Measurements from ENCODE around the gene NDUFB11. TPM values are rescaled to one million over a fixed set of nuclear protein-coding genes. Genes with fewer than 3 reads are reported as not detected.
A peak's percentile ranks its signal among the peaks of the same experiment; 100 is the strongest.
"Not testable (repeated sequence)": the region's sequence is repeated elsewhere in the genome, so short reads cannot be mapped to it uniquely, and the experiment has no call there.

Gene NDUFB11
- total RNA-seq, 1 donor from 2014 or later = 32.1 TPM

- peaks cover 1% of the 10 kb centered on the region for H3K36me3 ChIP-seq (ENCODE audit: control insufficient read depth, insufficient read depth, low read length)
- FAIRE-seq = no peak
- no peaks in the 10 kb centered on the region for H3K27me3 ChIP-seq (ENCODE audit: control insufficient read depth, insufficient read depth, low read length)
- DNase-seq (ENCODE audit: low read depth) = peak; percentile 13
- peak overlapping the region; percentile 76 for H3K4me3 ChIP-seq (ENCODE audit: low read depth, low read length)
- no peak for TF ChIP-seq CTCF (IDR thresholded peaks at IDR 0.05; ENCODE audit: insufficient read depth, low read length, severe bottlenecking)
Measured at GRCh38 chrX:47143894-47144625, 442 bp downstream of the NDUFB11 start.

DNA sequence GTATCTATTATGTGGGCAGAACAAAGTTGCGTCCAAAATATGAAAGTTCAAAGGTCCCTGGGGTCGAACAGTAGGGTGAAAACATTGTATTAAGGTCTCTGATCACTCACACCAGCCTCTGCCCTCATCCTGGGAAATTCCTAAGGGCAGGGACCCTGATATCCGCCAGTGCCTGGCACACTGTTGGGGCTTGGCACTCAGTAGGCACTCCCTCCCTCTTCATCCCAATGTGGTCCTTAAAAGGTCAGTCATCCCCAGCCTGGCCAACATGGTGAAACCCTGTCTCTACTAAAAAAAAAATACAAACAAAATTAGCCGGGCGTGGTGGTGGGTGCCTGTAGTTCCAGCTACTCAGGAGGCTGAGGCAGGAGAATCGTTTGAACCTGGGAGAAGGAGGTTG is 6.3 kb downstream of the NDUFB11 start:
- Histone ChIP-seq H3K4me3 (ENCODE audit: low read depth, low read length) (no peak overlapping the region), H3K27me3 (ENCODE audit: control insufficient read depth, insufficient read depth, low read length) (no peaks in the 10 kb centered on the region), H3K36me3 (ENCODE audit: control insufficient read depth, insufficient read depth, low read length) (peaks cover 1% of the 10 kb centered on the region)
- FAIRE-seq (no peak), DNase-seq (ENCODE audit: low read depth) (no peak)
- no peak for TF ChIP-seq CTCF (IDR thresholded peaks at IDR 0.05; ENCODE audit: insufficient read depth, low read length, severe bottlenecking)

- H3K27me3 ChIP-seq (ENCODE audit: control insufficient read depth, insufficient read depth, low read length); H3K4me3 ChIP-seq (ENCODE audit: low read depth, low read length); FAIRE-seq; H3K36me3 ChIP-seq (ENCODE audit: control insufficient read depth, insufficient read depth, low read length): not testable (repeated sequence)
- DNase-seq (ENCODE audit: low read depth) = peak; percentile 52
Measured at GRCh38 chrX:47135650-47136049, 8.9 kb downstream of the NDUFB11 start.

DNA sequence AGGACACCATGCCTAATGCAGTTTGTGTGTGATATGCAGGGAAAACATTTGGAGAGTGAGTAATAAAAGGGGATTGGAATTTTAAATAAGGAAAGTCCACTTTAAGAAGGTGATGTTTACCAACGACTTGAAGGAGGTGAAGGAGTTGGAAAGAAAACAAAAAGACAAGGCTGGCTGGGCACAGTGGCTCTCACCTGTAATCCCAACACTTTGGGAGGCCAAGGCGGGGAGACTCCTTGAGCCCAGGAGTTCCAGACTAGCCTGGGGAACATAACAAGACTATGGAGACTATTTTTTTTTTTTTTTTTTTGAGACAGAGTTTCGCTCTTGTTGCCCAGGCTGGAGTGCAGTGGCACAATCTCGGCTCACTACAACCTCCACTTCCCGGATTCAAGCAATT is 11.0 kb downstream of the NDUFB11 start:
- no peak for TF ChIP-seq CTCF (IDR thresholded peaks at IDR 0.05; ENCODE audit: insufficient read depth, low read length, severe bottlenecking)
- FAIRE-seq (no peak), DNase-seq (ENCODE audit: low read depth) (no peak)
- no peaks in the 10 kb centered on the region for H3K27me3 ChIP-seq (ENCODE audit: control insufficient read depth, insufficient read depth, low read length)
- H3K4me3 ChIP-seq (ENCODE audit: low read depth, low read length) = no peak overlapping the region
- H3K36me3 ChIP-seq (ENCODE audit: control insufficient read depth, insufficient read depth, low read length) = no peaks in the 10 kb centered on the region

DNA sequence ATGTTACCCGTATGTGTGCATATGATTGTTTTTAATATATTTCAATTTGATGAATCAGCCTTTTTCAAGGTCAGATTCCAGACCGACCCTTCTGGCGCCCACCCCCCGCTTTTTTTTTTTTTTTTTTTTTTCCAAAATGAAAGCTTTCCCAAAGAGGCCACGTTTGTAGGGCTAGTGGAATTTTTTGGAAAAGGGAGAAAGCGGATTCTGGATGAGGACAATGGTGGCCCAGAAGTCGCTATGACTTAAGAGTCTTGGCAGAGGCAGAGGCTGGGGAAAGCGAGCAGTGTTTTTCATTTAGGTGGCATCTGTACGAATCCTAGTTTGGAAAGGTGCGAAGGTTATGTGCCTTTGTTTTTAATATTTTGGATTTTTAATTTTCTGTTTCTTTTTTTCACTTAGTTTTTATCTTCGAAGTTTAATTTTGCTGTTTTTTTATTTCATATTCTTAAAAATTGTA is 14.6 kb downstream of the NDUFB11 start:
- Histone ChIP-seq H3K27me3 (ENCODE audit: control insufficient read depth, insufficient read depth, low read length) (no peaks in the 10 kb centered on the region), H3K4me3 (ENCODE audit: low read depth, low read length) (peak overlapping the region; percentile 57), H3K36me3 (ENCODE audit: control insufficient read depth, insufficient read depth, low read length) (no peaks in the 10 kb centered on the region)
- TF ChIP-seq CTCF (IDR thresholded peaks at IDR 0.05; ENCODE audit: insufficient read depth, low read length, severe bottlenecking) = no peak
- DNase-seq (ENCODE audit: low read depth) = no peak
- FAIRE-seq = no peak

DNA sequence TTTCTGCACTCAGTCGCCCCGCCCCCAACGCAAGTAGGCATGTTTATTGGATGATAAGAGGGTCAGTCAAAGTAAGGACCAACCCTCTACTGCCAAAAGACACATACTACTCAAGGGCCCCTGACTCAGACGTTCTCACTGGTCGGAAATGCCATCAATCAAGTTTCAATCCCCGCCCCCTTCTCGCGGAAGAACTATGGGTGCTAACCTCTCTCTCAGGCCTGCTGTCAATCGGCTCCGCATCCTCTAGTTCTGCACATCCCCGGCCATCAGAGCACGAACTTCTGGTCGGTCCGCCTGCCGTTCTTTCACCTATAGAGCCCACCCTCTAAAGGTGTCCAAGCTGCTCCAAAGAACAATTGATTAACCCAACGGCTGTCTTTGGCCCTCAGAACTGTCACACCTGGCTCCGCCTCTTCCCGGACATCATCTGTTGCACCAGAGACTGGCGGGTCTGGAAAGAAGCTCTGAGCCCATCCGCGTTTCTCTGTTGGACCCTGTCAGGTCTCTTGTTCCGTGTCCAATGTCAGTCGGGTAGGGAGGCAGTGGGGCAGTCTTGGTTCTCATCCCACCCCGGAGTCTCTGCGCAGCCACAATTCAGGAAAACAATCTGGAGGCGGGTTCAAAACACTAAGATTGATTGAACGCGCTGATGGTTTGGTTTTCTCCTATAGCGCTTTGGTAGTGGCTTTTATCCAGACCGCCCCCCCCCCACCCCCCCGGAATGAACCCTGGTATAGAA is 15.2 kb downstream of the NDUFB11 start:
- DNase-seq (ENCODE audit: low read depth) = peak; percentile 89
- Histone ChIP-seq H3K4me3 (ENCODE audit: low read depth, low read length) (peak overlapping the region; percentile 57), H3K27me3 (ENCODE audit: control insufficient read depth, insufficient read depth, low read length) (no peaks in the 10 kb centered on the region), H3K36me3 (ENCODE audit: control insufficient read depth, insufficient read depth, low read length) (no peaks in the 10 kb centered on the region)
- TF ChIP-seq CTCF (IDR thresholded peaks at IDR 0.05; ENCODE audit: insufficient read depth, low read length, severe bottlenecking) = no peak
- no peak for FAIRE-seq

GRCh38 chrX:47124466-47124865 is 20.0 kb downstream of the NDUFB11 start:
- not testable (repeated sequence) for H3K27me3 ChIP-seq (ENCODE audit: control insufficient read depth, insufficient read depth, low read length); FAIRE-seq; H3K4me3 ChIP-seq (ENCODE audit: low read depth, low read length); DNase-seq (ENCODE audit: low read depth); H3K36me3 ChIP-seq (ENCODE audit: control insufficient read depth, insufficient read depth, low read length)

DNA sequence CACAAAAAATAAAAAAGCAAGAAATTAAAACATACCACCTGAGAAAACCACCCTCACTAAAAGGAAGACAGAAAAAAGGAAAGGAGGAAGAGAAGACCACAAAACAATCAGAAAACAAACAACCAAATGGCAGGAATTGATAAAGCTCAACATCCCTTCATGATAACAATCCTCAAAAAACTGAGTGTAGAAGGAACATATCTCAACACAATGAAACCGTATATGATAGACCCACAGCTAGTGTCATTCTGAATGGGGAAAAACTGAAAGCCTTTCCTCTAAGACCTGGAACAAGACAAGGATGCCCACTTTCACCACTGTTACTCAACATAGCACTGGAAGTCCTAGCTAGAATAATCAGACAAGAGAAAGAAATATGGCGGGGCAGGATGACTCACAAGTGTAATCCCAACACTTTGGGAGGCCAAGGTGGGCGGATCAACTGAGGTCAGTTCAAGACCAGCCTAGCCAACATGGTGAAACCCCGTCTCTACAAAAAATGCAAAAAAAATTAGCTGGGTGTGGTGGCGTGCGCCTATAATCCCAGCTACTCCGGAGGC is 27.9 kb downstream of the NDUFB11 start:
- H3K4me3 ChIP-seq (ENCODE audit: low read depth, low read length); DNase-seq (ENCODE audit: low read depth); FAIRE-seq; H3K27me3 ChIP-seq (ENCODE audit: control insufficient read depth, insufficient read depth, low read length); H3K36me3 ChIP-seq (ENCODE audit: control insufficient read depth, insufficient read depth, low read length): not testable (repeated sequence)
